HG02571 (cell line): ENCODE measurements around the gene SNX32.
A peak's percentile ranks its signal among the peaks of the same experiment; 100 is the strongest.

Source experiments
- ATAC-seq: cut with Tn5 transposase; IDR thresholded peaks from one replicate; pipeline ENCODE4 v1.9.1; 2021; ENCODE audit warnings: mild to moderate bottlenecking, moderate library complexity; ENCODE audit not compliant: unreplicated experiment

SNX32 gene

GRCh38 chr11:65833297-65834030 is at the start of gene SNX32:
TSS of gene SNX32 (plus strand) at chr11:65833963. CDS start at chr11:65834066, 103 bp downstream.
- peak; percentile 81 for ATAC-seq

- no peak for ATAC-seq
These were observed 48.3 kb upstream of the SNX32 start for GRCh38 chr11:65785319-65786007.

DNA sequence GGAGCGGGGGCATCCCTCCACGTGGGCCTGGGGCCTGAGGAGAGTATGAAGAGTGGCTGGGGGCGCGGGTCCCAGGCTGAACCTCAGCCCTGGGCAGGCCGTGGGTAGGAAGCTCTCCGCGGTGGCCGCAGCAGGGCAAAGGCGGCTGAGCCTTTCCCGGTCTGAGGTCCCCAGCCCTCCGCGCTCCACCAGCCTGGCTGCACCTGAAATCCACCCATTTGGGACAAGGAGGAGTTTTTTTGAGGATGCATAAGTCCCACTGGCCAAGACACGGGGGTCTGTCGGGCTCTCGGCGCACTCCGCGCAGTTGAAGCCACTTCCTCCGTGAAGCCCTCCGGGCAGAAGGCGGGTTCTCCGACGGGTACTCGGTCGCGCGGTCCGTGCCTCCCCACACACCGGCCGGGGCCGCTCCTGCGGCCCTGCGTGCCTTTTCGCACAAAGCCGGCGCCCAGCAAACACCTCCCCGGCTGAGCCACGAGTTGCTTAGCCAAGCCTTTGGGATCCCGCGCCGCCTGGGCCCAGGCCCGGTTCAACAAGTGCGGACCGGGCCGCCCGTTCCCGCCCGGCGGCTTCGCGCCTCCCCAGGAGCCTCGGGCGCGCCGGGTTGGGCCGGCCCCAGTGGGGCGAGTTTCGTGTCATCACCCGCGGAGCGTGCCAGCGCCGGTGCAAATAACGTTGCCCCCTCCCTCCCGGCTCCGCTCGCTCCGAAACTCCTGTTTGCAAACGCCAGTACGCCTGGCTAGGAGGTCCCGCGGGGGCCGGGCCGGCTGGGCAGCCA is 47.6 kb upstream of the SNX32 start:
- no peak for ATAC-seq

DNA sequence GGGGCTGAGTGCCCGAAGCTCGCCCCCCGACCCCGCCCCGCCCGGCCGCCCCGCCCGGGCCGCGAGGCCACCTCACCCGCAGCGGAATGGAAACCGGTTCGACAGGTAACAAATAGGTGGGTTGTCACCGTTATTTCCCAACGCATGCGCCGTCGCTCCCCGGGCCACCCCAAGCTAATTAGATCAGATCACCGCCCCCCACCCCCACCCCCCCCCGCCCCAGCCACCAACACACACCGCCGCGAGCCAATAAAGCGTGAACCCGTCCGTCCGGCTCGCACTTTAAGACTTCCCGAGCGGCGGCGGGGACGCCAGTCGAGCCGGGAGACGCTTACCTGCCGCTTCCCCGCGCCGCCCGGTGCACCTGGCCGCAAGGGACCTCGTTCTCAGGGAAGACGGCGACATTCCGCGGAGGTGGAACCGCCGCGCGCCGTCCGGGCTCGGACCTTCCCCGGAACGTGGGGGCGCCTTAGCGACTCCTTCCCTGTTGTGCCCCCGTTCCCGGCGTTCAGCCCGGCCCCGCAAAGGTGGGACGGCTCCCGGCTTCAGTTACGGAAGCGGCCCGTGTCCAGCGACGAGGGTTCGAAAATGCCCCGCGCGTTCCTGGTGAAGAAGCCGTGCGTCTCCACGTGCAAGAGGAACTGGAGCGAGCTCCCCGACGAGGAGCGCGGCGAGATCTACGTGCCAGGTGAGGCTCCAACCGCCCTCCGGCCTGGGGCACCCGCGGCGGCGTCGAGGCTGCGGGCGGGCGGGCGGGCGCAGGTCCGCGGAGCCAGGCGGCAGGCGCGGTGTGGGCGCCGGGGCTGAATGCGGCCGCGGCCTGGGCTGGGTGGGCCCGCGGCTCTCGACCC is 46.8 kb upstream of the SNX32 start, which contains the start of gene OVOL1:
TSS of gene OVOL1 (plus strand) at position 278 of the 851 bp plus-strand sequence. CDS start at position 589, 311 bp downstream.
- no peak for ATAC-seq

GRCh38 chr11:65787649-65788622 is 45.8 kb upstream of the SNX32 start:
- no peak for ATAC-seq

DNA sequence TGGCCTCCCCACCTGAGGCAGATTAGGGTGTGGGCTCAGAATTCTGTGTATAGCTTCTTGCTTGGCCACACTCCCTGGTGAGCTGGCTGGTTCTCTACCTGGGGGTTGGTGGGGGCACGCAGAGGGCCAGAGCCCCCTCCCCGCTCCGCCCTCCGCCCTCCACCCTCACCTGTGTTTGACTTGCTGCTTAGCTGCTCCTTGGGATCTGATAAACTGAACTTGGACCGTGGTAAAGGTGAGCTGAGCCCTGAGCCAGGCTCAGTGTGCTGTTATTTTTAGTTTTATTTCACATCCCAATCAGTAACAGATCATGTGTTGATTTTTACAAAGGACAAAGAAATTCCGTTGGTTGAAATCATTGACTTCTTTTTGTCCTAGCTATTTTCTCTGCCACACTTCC is 44.9 kb upstream of the SNX32 start:
- no peak for ATAC-seq

- ATAC-seq, result no peak
These were observed 44.3 kb upstream of the SNX32 start for GRCh38 chr11:65789230-65790103.

- ATAC-seq, result no peak
These were observed 43.5 kb upstream of the SNX32 start for GRCh38 chr11:65790104-65790901.

DNA sequence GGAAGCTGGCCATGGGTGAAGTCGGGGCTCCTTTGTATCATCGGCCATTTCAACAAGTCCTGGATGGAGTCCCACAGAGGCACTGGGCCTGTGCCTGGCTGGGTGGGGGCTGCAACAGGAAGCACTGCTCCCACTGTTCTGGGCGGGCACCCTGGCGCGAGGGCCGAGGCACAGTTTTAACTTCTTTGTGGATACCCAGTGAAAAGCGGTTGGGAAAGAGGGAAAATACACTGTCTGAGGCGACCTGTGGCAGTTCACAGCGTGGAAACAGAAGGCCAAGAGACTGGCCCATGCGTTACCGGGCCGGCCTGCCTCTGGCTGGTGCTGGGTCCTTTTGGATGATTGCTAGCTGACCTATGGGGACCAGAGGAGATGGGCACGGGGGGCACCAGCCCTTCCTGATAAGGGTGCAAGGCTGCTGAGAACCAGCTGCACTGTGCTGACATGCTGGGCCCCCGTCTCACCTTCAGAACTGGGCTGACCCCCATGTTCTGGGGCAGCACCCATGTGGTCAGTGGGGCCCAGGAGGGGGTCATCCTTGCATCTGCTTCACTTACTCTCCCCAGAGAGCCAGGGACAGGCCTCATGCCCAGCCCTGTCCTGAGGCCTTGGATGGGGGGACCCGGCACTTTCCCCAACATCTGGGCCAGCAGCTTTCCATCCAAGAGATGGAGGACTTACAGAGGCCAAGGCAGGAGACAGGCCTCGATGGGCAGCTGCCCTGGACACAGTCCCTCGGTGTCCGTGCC is 42.7 kb upstream of the SNX32 start:
- ATAC-seq, result no peak

DNA sequence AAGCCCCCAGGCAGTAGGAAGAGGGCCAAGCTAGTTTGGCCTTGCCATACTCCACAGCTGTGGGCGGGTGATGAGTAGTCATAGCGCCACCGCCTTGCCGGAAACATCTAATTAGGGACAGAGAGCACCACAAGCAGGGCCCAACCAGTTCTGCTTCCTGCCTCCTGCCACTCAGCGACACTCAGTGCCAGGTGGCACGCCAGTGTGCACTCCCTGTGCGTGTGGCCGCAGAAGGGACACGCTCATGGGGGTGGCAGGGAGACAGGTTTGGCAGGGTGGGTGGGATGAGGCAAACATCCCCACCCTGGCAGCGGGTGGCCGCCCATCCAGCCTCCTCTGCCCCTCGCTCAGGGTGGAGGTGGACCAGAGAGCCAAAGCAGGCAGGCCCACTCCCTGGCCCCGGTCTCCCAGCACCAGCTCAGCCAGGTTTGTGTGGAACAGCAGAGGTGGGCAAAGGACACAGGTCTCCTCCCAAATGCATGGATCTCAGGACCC is 42.0 kb upstream of the SNX32 start:
- ATAC-seq, result no peak

DNA sequence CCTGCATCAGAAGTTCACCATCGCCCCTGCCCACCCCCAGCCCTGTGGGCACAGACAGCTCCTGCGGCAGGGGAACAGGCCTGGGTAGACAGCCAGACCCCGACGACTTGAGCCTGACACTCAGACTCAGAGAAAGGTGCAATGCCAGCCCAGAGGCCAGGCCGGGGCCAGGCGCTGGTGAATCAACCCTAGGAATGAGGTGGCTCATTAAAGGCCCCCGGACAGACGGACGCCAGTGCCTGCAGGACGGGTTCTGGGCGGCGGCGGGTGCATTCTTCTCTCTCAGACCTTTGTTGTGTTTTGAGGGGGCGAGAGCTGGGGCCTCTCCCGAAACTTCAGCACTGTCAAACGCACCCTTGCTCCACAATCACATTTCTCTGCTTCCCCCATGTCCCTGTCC is 41.3 kb upstream of the SNX32 start:
- no peak for ATAC-seq

GRCh38 chr11:65793144-65793581 is 40.6 kb upstream of the SNX32 start:
- ATAC-seq, result no peak

DNA sequence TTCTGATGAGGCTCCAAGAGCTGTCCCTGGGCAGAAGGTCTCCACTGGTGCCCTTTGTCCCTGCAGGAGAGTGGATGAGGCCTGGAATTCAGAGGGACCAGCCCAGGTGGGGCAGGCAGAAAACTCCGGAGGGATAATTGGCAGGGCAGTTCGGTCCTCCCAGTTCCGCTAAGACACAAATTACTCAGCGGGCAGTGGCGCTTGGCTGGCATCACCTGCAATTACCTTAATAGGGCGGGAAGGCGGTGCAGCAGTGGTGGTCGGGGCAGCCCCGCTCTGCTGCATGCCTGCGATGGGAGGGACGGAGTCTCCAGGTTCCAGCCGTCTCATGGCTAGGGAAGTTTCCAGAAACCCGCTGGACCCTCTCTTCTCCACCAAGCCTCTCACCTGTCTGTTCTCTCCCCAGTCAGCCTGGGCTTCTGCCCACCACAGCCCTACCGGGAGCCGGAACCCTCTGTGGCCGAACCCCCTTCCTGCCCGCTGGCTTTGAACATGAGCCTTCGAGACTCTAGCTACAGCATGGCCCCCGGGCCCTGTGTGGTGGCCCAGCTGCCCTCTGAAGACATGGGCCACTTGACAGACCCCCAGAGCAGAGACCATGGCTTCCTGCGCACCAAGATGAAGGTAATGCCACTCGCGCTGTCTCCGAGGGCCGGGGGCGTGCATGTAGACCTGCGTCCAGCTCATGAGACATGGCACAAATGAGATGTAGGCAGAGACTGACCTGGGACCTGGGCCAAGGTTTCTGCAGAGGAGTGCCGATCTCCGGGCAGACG is 40.0 kb upstream of the SNX32 start:
- no peak for ATAC-seq

DNA sequence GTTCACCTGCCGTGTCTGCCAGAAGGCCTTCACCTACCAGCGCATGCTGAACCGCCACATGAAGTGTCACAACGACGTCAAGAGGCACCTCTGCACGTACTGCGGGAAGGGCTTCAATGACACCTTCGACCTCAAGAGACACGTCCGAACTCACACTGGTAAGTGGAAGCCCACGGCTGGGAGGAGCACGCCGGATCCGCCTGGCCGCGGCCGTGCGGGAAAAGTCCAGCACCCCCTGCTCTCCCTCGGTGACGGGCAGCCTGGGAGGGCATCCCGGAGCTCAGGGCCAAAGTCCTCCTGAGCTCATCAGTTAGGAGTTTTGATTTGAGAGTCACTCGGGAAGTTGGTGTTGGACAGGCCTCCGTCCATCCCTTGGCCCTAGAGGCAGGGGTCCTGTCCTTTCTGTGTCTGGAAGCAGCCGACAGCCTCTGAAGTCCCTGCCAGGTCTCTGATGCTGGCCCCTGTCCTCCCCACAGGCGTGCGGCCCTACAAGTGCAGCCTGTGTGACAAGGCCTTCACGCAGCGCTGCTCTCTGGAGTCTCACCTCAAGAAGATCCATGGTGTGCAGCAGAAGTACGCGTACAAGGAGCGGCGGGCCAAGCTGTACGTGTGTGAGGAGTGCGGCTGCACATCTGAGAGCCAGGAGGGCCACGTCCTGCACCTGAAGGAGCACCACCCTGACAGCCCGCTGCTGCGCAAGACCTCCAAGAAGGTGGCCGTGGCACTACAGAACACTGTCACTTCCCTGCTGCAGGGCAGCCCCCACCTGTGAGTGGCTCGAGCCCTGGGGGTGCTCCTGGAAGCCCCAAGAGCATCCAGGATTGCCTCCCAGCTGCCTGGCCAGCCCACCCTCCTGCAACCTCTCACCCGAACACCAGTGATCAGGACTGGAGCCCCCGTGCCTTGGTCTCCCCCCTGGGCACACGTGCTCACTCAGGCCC is 38.9 kb upstream of the SNX32 start:
- ATAC-seq, result no peak
